ENCODE results near the gene PLEKHG1.

Gene PLEKHG1

GRCh38 chr6:150599199-150600009 lies at the start of gene PLEKHG1:
TSS of gene PLEKHG1 (plus strand) at chr6:150599885. CDS start at chr6:150733682, 133,797 bp downstream.
- peak; percentile 38 to 47 for DNase-seq (ENCODE audit: low read depth in 2 of 2)

- no peak for DNase-seq (ENCODE audit: low read depth in 2 of 2)
Observed at GRCh38 chr6:150550244-150550643, 49.4 kb upstream of the PLEKHG1 start.

- no peak for DNase-seq (ENCODE audit: low read depth in 2 of 2)
Observed at GRCh38 chr6:150557043-150557599, 42.6 kb upstream of the PLEKHG1 start.

GRCh38 chr6:150560004-150560883 lies 39.4 kb upstream of the PLEKHG1 start:
- DNase-seq (ENCODE audit: low read depth in 2 of 2), result no peak

- no peak for DNase-seq (ENCODE audit: low read depth in 2 of 2)
Observed at GRCh38 chr6:150560884-150561219, 38.8 kb upstream of the PLEKHG1 start.

- DNase-seq (ENCODE audit: low read depth in 2 of 2), result no peak
Observed at GRCh38 chr6:150565945-150566344, 33.7 kb upstream of the PLEKHG1 start.

GRCh38 chr6:150566486-150566885 lies 33.2 kb upstream of the PLEKHG1 start:
- DNase-seq (ENCODE audit: low read depth in 2 of 2), result no peak

GRCh38 chr6:150567380-150567779 lies 32.3 kb upstream of the PLEKHG1 start:
- DNase-seq (ENCODE audit: low read depth in 2 of 2), result no peak

- no peak for DNase-seq (ENCODE audit: low read depth in 2 of 2)
Observed at GRCh38 chr6:150567823-150568383, 31.8 kb upstream of the PLEKHG1 start.

GRCh38 chr6:150568560-150568959 lies 31.1 kb upstream of the PLEKHG1 start:
- DNase-seq (ENCODE audit: low read depth in 2 of 2), result no peak

- no peak for DNase-seq (ENCODE audit: low read depth in 2 of 2)
Observed at GRCh38 chr6:150569161-150569560, 30.5 kb upstream of the PLEKHG1 start.

GRCh38 chr6:150573041-150573681 lies 26.5 kb upstream of the PLEKHG1 start:
- DNase-seq (ENCODE audit: low read depth in 2 of 2), result no peak

- DNase-seq (ENCODE audit: low read depth in 2 of 2), result no peak
Observed at GRCh38 chr6:150575836-150576235, 23.8 kb upstream of the PLEKHG1 start.

GRCh38 chr6:150576651-150577226 lies 22.9 kb upstream of the PLEKHG1 start:
- DNase-seq (ENCODE audit: low read depth in 2 of 2), result no peak

GRCh38 chr6:150579611-150580010 lies 20.1 kb upstream of the PLEKHG1 start:
- DNase-seq (ENCODE audit: low read depth in 2 of 2), result no peak

GRCh38 chr6:150580489-150580888 lies 19.2 kb upstream of the PLEKHG1 start:
- DNase-seq (ENCODE audit: low read depth in 2 of 2), result no peak

GRCh38 chr6:150584065-150584464 lies 15.6 kb upstream of the PLEKHG1 start:
- DNase-seq (ENCODE audit: low read depth in 2 of 2), result no peak

GRCh38 chr6:150584596-150584995 lies 15.1 kb upstream of the PLEKHG1 start:
- DNase-seq (ENCODE audit: low read depth in 2 of 2), result no peak

- no peak for DNase-seq (ENCODE audit: low read depth in 2 of 2)
Observed at GRCh38 chr6:150586850-150587359, 12.8 kb upstream of the PLEKHG1 start.

GRCh38 chr6:150587637-150588036 lies 12.0 kb upstream of the PLEKHG1 start:
- no peak for DNase-seq (ENCODE audit: low read depth in 2 of 2)

GRCh38 chr6:150588888-150589499 lies 10.7 kb upstream of the PLEKHG1 start:
- DNase-seq (ENCODE audit: low read depth in 2 of 2), result no peak
